Cardiac muscle cell (in vitro differentiated cells and primary cell): ENCODE results near the gene MAML3. TPM values are rescaled to one million over a fixed set of nuclear protein-coding genes. Genes with fewer than 3 reads are reported as not detected.

Source experiments
- DNase-seq, 2 donors: peaks; one replicate each; pipeline versions ENCODE4 v3.0.0 to v3.0.0-alpha.2; 2010 to 2017; ENCODE audit warnings: low read depth in 1 of 2, low spot score in 1 of 2
- H3K27ac ChIP-seq: fragments of 200-600 bp; sonication (generic); 2 replicates; pipeline ENCODE4 v1.5.1; 2016
- H3K27me3 ChIP-seq: fragments of 200-600 bp; sonication (generic); 2 replicates; pipeline ENCODE4 v1.6.0; 2016; ENCODE audit warnings: control low read depth
- H3K36me3 ChIP-seq: fragments of 200-600 bp; sonication (generic); 2 replicates; pipeline ENCODE4 v1.5.1; 2016; ENCODE audit warnings: control low read depth
- H3K4me1 ChIP-seq: fragments of 200-600 bp; sonication (generic); 2 replicates; pipeline ENCODE4 v1.8.1; 2017; ENCODE audit warnings: low read depth, mild to moderate bottlenecking, mixed run types
- H3K4me3 ChIP-seq: fragments of 200-600 bp; sonication (generic); 2 replicates; pipeline ENCODE4 v1.5.1; 2016; ENCODE audit warnings: mild to moderate bottlenecking
- H3K9me3 ChIP-seq: fragments of 200-600 bp; sonication (generic); 2 replicates; pipeline ENCODE4 v1.5.1; 2017; ENCODE audit warnings: low read depth, mild to moderate bottlenecking, control low read depth
- CTCF ChIP-seq: IDR thresholded peaks from 2 replicates; pipeline ENCODE4 v1.5.1; 2012; ENCODE audit warnings: low read depth, mild to moderate bottlenecking, low read length
- polyA plus RNA-seq: library from polyadenylated mRNA; unstranded; fragments of >200 nt; fragmentation: Nextera tagmentation; extraction: Ambion mirVana; gene quantifications from 2 replicates; pipeline ENCODE4 v1.2.1, GENCODE V29; 2016
- total RNA-seq: library from RNA; depleted of rRNA; stranded (reverse); fragments of >200 nt; gene quantifications from 2 replicates; pipeline ENCODE4 v1.2.3, GENCODE V29; 2016

The MAML3 gene
- total and polyA plus RNA-seq, 2 experiments from 2014 or later: 7.8 to 22.8 TPM

- Histone ChIP-seq H3K4me3 (no peak overlapping the region), H3K9me3 (no peaks in the 10 kb centered on the region), H3K27ac (no peak overlapping the region), H3K36me3 (no peaks in the 10 kb centered on the region), H3K27me3 (no peaks in the 10 kb centered on the region), H3K4me1 (peaks cover 4% of the 10 kb centered on the region)
- no peak for DNase-seq
- TF ChIP-seq CTCF: no peak
These were observed 2.7 kb upstream of the MAML3 start for GRCh38 chr4:140156529-140157171.

GRCh38 chr4:140154572-140154891 lies 548 bp upstream of the MAML3 start:
- H3K27ac ChIP-seq: peak overlapping the region; percentile 92
- no peaks in the 10 kb centered on the region for H3K27me3 ChIP-seq
- H3K9me3 ChIP-seq: no peaks in the 10 kb centered on the region
- peaks cover 6% of the 10 kb centered on the region for H3K4me1 ChIP-seq
- H3K4me3 ChIP-seq: peak overlapping the region; percentile 64
- TF ChIP-seq CTCF: no peak
- no peaks in the 10 kb centered on the region for H3K36me3 ChIP-seq
- DNase-seq: no peak

GRCh38 chr4:140153419-140153717 lies 616 bp downstream of the MAML3 start:
- Histone ChIP-seq H3K27me3 (no peaks in the 10 kb centered on the region), H3K4me3 (peak overlapping the region; percentile 64), H3K36me3 (no peaks in the 10 kb centered on the region), H3K4me1 (peaks cover 17% of the 10 kb centered on the region), H3K27ac (peak overlapping the region; percentile 92), H3K9me3 (no peaks in the 10 kb centered on the region)
- DNase-seq: no peak
- TF ChIP-seq CTCF: no peak

- Histone ChIP-seq H3K4me3 (peak overlapping the region; percentile 64), H3K9me3 (no peaks in the 10 kb centered on the region), H3K27me3 (no peaks in the 10 kb centered on the region), H3K4me1 (peaks cover 21% of the 10 kb centered on the region), H3K36me3 (no peaks in the 10 kb centered on the region), H3K27ac (peak overlapping the region; percentile 92)
- TF ChIP-seq CTCF: no peak
- peak; percentile 67 to 74 for DNase-seq
These were observed 1.1 kb downstream of the MAML3 start for GRCh38 chr4:140152751-140153418.

GRCh38 chr4:140152013-140152703 lies 1.8 kb downstream of the MAML3 start:
- no peaks in the 10 kb centered on the region for H3K9me3 ChIP-seq
- H3K27me3 ChIP-seq: no peaks in the 10 kb centered on the region
- peak in 1 of 2 donors; percentile 84 for DNase-seq
- H3K27ac ChIP-seq: peak overlapping the region; percentile 92
- peaks cover 25% of the 10 kb centered on the region for H3K4me1 ChIP-seq
- no peaks in the 10 kb centered on the region for H3K36me3 ChIP-seq
- TF ChIP-seq CTCF: peak; percentile 26
- peak overlapping the region; percentile 64 for H3K4me3 ChIP-seq
